Measurements from ENCODE around the gene NEK11.

Gene NEK11

DNA sequence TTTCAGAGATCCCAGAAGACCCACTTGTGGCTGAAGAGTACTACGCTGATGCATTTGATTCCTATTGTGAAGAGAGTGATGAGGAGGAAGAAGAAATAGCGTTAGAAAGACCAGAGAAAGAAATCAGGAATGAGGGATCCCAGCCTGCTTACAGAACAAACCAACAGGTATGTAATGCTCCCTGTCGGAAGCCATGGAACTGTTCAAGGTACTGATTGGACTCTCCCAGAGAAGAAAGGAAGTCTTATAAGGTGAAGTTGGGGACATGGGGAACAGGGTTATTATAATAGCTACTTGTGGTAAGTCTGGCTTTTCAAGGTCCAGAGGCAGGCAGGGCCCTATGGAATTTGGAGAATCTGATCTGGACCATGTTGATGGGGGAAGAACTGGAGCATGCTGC is 201.8 kb downstream of the NEK11 start:
- DNase-seq = no peak

DNA sequence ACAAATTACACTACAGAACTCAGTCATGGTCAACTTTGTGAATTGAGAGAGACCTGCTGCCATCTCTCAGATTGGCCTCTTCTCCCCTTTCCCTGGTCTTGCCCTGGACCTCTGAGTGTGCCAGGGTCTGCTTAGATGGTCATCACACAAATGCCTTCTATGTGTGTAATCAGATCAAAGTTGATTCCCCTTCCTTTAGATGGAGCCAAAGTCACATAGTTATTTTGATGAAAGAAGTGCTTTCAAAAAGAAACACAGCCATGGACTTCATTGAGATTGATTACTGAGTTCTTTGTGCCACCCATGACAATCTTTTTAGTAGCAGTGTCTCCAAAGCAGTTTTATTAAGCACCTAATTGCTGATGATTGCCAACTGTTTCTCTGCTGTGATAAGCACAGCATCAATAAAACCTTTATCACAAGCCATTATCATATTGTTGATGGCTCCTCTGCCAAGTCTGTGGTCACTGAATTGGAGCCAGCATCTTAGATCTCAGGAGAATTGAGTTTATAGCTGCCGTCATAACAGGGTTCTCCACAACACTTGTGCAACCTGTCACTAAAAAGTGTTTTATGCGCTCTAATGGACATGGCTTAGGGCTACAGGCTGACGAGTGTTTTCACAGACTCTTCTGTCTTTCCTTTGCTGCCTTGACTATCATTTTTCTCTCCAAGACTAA is 205.2 kb downstream of the NEK11 start:
- no peak for DNase-seq

DNA sequence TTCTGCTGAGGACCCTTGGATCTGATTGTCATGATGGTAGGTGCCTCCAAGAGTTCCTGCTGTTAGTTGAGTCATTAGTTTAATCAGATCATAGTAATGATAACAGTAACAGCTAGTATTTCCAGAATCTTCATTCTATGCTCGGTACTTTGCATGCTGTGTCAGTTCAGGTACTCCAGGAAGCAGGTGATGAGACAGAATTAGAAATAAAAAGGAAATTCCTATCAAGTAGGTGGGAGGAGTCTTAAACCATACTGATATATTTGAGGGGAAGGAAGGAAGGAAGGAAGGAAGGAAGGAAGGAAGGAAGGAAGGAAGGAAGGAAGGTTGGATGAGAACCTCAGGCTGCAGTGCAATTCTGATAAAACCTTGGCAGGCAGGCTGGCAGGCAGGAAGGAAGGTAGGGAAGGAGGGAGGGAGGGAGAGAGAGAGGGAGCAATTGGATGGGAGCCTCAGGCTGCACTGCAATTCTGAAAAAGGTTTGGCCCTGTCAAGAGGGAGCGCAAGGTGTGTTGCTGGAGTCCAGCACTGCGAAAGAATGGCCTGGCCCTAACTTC is 206.1 kb downstream of the NEK11 start:
- no peak for DNase-seq

DNA sequence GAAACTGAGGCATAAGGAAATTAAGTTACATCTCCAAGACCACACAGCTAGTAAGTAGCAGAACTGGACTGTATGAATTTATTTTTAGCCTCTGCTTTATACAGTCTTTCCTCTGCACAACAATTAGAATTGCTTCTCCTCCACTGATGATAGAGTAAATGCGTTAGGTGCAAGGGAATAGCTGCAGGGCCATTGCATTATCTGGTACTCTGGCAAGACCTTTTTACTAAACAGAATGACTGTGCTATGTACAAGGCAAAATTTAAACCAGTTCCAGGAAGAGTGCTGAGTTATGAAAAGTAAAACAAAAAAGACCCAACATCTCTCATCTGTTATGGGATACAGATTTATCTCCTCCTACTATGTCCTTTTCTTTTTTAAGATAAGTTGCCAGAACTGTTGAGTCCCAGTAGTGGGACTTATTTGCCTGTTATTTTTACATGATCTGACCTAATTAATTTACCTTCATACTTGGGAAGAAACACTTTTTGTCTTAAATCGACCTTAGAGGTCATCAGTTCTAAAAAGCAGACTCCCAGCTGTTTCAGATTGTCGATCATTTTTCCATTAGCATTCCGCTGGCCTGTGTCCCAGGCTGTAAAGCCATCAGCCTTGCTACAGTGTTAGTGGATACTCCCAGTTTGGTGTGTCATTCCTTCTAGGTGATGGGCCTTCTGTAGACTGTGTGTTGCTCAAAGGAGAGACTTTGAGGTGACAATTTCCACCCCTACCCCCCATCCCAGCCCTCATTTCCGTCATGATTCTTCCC is 207.4 kb downstream of the NEK11 start:
- DNase-seq = no peak

DNA sequence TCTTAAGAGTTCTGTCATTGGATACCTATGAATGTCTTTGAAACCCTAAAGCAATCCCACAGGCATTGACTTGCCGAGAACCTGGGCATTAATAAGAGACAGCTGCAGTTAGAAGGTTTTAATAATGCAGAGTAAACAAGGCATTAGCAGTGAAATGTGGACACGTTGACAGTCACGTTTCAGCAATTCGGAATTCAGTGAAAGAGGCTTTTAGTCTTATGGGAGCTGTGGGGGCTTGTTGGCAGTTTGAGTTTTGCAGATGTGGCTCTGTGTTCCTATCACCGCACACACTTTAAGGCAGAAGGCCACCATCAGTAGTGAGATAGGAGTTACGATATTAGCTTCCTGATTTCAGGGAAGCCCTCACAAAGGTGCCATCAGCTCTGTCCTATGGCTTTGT is 209.7 kb downstream of the NEK11 start:
- no peak for DNase-seq

DNA sequence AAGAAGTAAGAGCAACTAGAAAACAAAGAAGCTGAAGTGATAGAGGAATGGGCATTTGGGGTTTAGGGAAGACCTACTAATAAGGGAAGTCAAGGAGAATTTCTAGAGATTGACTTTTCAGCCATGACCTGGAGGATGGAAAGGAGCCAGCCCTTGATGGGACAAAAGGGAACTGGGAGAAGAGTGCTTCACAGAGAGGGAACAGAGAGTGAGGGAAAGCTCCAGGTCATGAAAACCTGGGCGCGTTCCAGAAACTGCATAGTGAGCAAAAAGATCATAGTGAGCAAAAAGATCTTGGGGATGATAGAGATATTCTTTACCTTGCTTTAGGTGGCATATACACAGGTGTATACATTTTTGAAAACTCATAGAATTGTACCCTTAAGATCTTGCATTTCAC is 211.8 kb downstream of the NEK11 start:
- DNase-seq = no peak

DNA sequence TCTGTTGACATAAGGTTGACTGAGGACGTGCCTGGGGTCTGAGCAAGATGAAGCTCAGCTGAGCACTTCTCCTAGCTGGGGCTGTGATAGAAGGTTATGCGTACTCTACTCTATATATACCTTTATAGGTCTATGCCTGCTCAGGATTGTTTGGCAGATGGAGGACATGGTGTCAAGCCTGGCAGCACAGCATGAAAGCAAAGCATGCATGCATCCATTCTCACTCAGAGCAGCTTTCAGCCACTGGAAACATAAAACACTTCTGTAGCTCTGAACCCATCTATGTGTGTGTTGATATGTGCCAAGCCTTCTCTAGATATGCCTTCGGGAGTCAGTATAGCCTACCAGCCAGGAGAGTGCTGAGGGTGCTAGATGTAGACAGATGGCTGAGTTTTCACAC is 212.6 kb downstream of the NEK11 start:
- DNase-seq = no peak

DNA sequence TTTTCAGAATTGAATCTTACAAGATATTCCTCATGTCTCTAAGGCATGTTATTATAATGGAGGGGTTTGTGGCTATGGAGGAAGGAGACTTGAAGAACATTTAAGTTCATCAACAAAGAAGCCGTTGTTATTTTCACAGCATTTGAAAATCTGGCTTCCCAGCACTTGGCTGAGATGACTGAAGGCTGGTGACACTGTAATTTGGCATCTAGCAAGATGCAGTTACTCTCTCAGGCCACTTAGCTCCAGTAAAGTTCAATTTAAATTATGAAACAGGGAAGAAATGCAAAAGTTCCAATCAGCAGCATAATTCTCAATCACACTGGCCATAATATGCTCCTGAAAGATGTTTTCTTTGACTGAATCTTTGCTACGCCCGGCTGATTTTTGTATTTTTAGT is 215.5 kb downstream of the NEK11 start:
- no peak for DNase-seq

DNA sequence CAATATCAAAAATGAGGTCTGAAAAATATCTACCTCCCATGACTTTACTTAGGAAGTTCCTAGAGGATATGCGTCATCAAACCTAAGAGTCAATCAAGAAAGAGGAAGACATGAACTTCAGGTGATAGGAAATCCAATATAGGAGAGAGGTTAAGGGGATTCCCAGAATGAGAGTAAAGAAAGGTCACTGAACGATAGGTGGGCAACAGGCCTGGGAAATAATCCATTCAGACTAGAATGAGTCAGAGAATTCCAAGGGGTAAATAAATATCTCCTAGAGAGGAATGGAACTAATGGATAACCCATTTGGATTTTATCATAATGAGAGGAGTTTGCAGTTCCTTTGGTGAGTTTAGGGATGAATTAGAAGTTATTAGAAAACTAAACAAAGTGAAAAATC is 223.8 kb downstream of the NEK11 start:
- no peak for DNase-seq

DNA sequence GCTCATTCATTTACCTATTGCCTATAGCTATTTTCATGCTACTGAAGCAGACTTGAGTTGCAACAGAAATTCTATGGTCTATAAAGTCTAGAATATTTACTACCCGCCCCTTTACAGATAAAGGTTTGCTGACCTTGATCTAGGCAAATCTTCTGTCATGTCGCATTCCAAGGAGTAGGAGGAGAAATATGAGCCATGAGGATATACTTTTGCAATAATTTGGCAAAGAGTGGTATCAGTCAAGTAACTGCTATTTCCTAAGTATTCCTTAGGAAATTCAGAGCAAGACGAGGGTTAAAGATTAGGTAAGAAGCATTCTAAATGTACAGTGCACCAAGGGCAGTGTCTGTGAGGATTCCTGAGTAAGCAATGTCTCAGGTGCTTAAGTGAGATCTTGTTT is 233.8 kb downstream of the NEK11 start:
- no peak for DNase-seq

DNA sequence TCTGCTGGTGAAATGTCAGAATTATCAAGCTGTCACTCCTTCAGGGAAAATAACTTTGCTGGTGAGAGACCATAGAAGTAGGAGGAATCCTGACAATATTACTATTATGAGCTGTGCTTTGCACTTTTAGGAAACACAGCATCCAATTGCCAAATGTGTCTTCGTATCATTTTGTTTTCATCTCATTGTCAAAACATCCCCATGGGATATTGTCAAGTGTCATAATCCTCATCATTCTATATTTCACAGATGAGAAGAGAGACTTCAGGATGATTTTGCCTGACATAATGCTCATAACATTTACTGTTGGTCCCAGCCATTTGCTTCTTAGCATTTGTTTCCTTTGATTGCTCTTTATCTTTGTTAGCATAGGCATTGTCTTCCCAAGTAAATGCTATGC is 234.4 kb downstream of the NEK11 start:
- DNase-seq = no peak

DNA sequence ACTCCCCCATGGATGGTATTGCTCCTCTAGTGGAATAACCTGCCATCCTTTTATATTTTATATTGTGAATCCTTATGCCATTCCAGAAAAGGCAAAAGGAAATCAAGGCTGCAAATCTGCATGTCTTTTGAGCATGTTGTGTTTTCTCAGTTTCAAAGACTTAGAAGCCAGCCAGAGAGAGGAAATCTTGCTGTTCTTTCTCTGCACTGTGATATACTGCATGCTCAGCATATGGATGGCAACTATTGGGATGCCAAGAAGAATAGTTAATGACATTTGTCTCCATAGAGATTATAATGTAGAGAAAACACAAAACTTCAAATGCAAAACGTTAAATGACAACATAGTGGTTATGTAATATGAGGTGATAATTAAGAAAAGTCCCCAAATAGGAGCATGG is 248.9 kb downstream of the NEK11 start:
- DNase-seq = no peak

DNA sequence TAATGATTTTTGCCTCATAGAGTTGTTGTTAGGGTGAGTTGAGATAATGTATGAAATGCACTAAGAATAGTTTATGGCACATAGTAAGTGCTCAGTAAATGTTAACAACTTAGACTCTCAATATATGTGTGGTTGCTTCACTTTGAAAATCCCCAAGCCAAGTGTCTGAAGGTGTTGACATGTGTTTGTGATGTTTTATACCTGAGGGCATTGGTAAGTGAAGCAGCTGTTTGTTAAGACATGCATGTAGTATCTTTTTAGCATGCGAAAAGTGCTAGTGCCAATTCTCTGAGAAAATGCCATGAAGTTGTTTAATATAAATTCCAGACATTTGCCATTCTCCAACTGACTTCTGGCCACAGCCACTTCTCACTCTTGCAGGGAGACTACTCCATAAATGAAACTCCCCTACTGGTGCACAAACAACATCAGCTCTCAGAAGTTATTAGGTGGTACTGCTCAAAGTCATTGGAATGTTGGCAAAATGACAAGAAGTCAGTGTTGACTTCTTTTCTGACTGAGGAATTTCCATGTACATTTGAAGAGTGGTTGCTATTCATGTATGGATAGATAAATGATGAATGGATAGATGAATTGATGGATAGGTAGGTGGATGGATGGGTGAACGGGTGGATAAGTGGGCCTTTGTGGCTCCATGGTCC is 251.3 kb downstream of the NEK11 start:
- DNase-seq = no peak

DNA sequence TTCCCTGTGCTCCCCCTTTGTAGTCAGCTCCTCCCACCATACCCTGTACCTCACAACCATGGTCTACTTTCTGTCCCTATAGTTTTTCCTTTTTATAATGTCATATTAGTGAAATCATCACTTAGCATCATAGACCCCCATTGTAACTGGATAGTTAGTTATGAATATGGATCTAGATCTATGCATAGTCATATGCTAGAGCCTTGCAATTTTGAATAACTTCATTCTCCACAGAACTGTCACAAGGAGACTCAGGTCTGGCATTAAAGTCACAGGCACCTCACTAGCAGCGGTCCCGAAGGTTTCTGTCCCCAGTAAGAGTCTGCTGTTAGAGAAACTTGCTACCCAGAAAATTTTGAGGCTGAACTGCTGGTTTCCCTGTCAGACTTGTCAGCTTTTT is 252.9 kb downstream of the NEK11 start:
- DNase-seq = no peak

DNA sequence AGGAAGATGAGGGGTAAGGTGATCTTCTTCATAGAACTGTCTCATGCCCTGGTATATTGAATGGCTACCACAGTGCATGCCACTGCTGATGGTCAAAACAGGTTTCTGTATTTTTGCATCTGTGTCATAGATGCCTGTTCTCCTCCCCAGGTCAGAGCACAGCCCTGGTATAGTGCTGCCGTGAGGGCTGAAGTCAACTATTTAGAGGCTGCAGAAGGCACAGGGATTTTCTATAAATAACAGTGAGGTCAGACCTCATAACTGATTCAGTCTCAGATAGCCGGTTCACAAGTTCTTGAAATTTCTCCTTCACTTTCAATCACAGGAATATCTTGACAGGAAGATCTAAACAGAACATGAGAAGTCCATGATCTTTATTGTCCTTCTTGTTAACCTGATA is 255.7 kb downstream of the NEK11 start:
- no peak for DNase-seq

DNA sequence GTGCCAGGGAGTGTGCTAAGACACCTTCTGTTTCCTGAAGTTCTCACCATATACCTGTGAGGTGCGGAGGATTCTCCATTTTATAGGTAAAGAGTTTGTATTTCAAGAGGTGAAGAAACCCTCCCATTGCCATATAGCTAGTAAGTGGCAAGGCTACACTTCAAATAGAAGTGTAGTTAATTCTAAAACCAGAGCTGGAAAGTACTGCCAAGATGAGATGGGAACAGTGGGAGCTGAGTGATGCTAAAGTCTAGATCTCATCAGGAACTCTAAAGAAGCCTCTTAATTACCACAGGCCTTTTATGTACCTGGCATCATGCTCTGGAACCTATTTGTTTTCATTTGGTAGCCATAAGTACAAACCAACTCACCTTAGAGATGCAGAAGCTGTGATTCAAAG is 256.3 kb downstream of the NEK11 start:
- no peak for DNase-seq

DNA sequence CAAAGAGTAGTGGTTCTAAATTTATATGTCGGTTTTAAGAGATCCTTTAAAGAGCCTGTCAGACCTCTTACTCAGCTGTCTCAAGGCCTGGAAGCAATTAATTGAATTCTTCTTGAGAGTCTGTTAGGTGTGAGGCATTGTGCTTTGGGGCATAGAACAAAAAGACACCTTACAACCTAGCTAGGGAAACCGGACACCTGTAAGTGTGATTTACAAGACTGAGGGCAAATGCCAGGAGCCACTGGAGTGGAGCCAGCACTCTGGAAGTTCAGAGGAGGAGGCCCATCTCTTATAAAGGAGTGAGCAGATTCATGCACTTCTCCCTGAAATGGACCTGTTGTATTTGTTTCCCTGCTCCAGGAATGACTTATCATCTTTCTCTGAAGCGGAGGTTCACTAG is 257.2 kb downstream of the NEK11 start:
- DNase-seq = no peak

DNA sequence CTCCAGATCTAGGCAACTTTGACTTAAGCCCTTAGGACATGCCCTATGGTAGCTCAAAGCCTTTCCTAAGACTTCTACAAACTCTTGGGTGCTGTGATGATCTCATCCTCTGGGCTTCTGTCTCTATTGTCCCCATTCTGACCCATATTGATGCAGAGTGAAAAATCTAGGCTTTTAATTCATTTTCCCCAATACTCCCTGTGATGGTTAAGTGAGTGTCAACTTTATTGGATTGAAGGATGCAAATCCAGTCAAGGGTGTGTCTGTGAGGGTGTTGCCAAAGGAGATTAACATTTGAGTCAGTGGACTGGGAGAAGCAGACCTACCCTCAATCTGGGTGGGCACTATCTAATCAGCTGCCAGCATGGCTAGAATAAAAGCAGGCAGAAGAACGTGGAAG is 257.6 kb downstream of the NEK11 start:
- no peak for DNase-seq

DNA sequence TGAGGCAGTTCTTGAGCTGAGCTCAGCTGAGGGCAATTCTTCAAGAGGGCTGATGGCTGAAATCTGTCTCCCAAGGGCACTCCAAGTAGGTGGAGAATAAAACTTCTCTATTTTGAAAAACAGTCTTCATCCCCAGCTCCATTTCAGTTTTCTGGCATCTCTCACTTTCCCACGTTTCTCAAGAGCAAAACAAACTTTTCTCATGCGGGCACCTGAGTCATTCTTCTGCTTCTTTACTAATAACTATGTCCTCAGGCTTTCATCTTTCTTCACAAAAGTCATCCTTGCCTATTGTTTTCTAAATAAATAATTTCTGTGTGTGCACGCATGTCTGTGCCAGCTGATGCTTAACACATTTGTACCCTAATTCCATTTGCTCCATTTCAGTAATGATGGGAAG is 258.8 kb downstream of the NEK11 start:
- no peak for DNase-seq

DNA sequence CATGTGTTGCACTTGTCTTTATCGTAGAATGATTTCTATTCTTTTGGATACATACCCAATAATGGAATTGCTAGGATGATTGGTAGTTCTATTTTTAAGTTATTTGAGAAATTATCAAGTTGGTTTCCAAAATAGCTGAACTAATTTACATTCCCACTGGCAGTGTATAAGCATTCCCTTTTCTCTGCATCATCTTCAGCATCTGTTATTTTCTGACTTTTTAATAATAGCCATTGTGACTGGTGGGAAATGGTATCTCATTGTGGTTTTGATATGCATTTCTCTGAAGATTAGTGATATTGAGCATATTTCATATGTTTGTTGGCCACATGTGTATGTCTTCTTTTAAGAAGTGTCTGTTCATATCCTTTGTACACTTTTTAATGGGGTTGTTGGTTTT is 273.2 kb downstream of the NEK11 start:
- DNase-seq = no peak

DNA sequence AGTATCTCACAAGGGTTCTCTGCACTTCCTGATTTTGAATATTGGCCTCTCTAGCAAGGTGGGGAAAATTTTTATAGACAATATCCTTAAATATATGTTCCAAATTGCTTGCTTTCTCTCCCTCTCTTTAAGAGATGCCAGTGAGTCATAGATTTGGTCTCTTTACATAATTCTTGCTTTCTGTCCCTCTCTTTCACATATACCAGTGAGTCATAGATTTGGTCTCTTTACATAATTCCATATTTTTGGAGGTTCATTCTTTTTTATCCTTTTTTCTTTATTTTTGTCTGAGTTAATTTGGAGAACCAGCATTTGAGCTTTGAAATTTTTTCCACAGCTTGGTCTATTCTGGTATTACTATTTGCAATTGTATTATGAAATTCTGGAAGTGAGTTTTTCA is 277.2 kb downstream of the NEK11 start:
- no peak for DNase-seq

DNA sequence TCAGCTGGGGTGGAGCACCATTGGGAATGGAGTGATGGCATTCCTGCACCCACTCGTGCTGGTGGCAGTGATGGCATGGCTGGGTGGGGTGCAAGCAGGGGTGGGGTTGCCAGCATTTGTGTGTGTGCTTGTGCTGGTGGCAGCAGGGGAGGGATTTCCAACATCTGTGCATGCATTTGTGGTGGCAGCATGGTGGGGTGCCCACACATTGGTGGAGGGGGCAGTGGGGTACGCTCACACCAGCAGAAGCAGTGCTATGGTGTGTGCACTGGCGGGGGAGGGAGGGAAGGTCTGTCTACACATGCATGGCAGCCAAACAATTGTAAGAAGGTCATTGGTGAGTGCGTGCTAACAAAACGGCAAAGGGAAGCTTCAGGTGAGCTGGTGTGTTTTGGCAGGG is 278.2 kb downstream of the NEK11 start:
- no peak for DNase-seq

DNA sequence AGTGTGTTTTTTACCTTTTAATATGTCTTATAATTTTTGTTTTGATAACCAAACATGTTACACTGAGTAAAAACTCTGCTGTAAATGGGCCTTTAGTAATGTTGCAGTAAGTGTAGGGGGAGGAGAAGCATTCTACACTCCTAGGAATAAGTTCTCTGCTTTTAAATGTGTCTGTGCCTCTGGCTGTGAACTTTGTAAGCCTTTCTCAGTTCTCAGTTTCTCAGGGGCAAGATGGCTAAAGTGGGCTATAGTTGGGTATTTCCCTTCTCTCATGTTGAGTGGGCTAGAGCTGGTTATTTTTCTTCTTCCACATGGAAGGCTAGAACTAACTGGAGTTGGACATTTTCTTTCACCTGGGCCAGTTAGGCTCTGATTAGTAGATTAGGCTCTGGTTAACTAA is 279.6 kb downstream of the NEK11 start:
- no peak for DNase-seq

DNA sequence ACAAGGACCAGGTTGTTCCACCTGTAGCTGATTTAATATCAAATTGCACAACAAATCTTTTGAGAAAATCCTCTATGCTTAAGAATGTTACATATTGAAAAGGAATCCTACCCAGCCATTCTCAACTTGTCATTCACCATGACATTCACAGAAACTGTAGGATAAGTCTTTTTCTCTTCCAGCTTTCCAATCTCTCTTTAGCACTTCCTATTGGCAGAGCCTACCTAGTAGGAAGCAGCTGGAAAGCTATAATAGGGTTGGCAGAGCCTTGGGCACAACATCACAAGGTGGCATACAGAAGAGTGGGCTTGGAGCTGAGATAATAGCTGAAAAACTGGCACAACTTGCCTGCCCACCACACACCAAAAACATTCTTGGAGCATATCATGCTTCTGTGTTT is 287.6 kb downstream of the NEK11 start:
- no peak for DNase-seq

All from NCI-H345 (cell line).